Breast epithelium (tissue), 4 donors: Measurements from ENCODE around the gene TNFAIP8. TPM values are rescaled to one million over a fixed set of nuclear protein-coding genes. Genes with fewer than 3 reads are reported as not detected.

ENCODE experiments used
- DNase-seq, 2 donors: peaks; one replicate each; pipeline ENCODE4 v3.0.0-alpha.2; 2019; ENCODE audit warnings: low spot score in 2 of 2
- H3K27ac ChIP-seq, 2 donors: fragments of 200-600 bp; sonication (generic) in 1 of 2; one replicate each; pipeline ENCODE4 v1.5.1; 2016 to 2019; ENCODE audit warnings: mild to moderate bottlenecking in 1 of 2
- H3K27me3 ChIP-seq, 2 donors: fragments of 200-600 bp; sonication (generic) in 1 of 2; one replicate each; pipeline versions ENCODE4 v1.5.1 to v1.6.0; 2017 to 2019; ENCODE audit warnings: control low read depth in 1 of 2, mild to moderate bottlenecking in 1 of 2
- H3K36me3 ChIP-seq: fragments of 200-600 bp; one replicate; pipeline ENCODE4 v1.5.1; 2019
- H3K4me1 ChIP-seq, 2 donors: fragments of 200-600 bp; sonication (generic); one replicate each; pipeline ENCODE4 v1.5.1; 2016 to 2019; ENCODE audit warnings: control low read depth in 1 of 2
- H3K4me3 ChIP-seq, 3 donors: fragments of 200-600 bp; sonication (generic); 1 replicate in 2 of 3; 2 replicates in 1 of 3; pipeline ENCODE4 v1.5.1; 2016 to 2019; ENCODE audit warnings: mild to moderate bottlenecking in 3 of 3, moderate library complexity in 2 of 3
- H3K9me3 ChIP-seq, 2 donors: fragments of 200-600 bp; sonication (generic) in 1 of 2; one replicate each; pipeline ENCODE4 v1.5.1; 2016 to 2019; ENCODE audit warnings: control low read depth in 1 of 2
- POLR2A ChIP-seq: fragments of 450-650 bp; IDR thresholded peaks from one replicate; pipeline ENCODE4 v1.6.1; 2016; ENCODE audit warnings: antibody characterized with exemption, mild to moderate bottlenecking, moderate library complexity
- POLR2AphosphoS5 ChIP-seq, 3 donors: sonication (generic); formaldehyde crosslinking; IDR thresholded peaks; one replicate each; pipeline ENCODE4 v1.6.1; 2017; ENCODE audit warnings: antibody characterized with exemption in 3 of 3
- intact Hi-C: fragments of 100-400 bp; cut with DNase I; formaldehyde crosslinking; loops from one replicate; pipeline ENCODE4 v1.15.1; 2023; ENCODE audit warnings: low total_unique reads
- total RNA-seq, 3 donors: library from RNA; depleted of rRNA; stranded (reverse); fragments of >200 nt; gene quantifications; one replicate each; pipeline ENCODE4 v1.1.0, GENCODE V29; 2016
- TF ChIP-seq, protein P1 (sequence below), 3 donors: fragments of 450-650 bp; IDR thresholded peaks; one replicate each; pipeline ENCODE4 v1.5.1; 2016 to 2017; ENCODE audit warnings: antibody characterized with exemption in 3 of 3, mild to moderate bottlenecking in 3 of 3, moderate library complexity in 3 of 3

The TNFAIP8 gene
- total RNA-seq, 3 donors from 2014 or later = 35.4 to 167 (median 37.3) TPM

DNA sequence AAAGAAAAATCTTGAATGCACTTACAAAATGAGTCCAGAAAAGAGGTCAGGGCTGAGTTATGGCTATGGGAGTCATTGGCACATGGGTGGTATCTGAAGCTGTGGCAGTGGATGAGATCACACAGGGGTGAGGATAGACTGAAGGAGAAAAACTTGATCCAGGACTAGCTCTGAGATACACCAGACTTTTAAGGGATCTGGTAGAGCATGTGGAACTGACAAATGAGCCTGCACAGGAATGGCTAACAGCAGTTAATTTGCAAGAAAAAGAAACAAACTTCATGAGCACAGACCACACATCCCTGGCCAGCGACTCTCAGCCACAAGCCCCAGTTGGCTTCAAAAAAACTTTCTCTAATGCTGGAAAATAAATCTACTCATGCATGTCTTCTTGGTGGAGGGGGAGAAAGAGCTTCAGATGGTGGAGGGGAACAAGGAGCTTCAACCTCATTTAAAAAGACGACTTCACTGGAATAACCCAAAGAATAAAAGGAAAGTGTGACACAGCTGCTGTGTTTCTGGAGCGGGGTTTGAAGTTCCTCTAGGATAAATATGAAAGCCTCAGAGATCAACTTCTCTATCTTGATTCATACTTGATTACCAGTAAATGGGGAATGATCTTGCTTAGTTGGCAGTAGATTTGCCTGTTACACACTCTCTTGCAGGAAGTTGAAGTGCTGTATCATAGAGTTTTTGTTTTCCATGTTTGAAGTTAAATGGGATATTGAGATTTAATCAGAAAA lies 33.6 kb downstream of the TNFAIP8 start:
- intact Hi-C loops = loop anchor here (5.0 kb wide), 1 partner anchor 98 kb away; no protein-coding TSS in a partner anchor
- no peak overlapping the region for H3K4me3 ChIP-seq
- peaks cover 0 to 8% of the 10 kb centered on the region in 2 donors for H3K4me1 ChIP-seq
- TF ChIP-seq POLR2AphosphoS5 (IDR thresholded peaks at IDR 0.05) (no peak), POLR2A (no peak)
- TF ChIP-seq, protein P1, sequence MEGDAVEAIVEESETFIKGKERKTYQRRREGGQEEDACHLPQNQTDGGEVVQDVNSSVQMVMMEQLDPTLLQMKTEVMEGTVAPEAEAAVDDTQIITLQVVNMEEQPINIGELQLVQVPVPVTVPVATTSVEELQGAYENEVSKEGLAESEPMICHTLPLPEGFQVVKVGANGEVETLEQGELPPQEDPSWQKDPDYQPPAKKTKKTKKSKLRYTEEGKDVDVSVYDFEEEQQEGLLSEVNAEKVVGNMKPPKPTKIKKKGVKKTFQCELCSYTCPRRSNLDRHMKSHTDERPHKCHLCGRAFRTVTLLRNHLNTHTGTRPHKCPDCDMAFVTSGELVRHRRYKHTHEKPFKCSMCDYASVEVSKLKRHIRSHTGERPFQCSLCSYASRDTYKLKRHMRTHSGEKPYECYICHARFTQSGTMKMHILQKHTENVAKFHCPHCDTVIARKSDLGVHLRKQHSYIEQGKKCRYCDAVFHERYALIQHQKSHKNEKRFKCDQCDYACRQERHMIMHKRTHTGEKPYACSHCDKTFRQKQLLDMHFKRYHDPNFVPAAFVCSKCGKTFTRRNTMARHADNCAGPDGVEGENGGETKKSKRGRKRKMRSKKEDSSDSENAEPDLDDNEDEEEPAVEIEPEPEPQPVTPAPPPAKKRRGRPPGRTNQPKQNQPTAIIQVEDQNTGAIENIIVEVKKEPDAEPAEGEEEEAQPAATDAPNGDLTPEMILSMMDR (IDR thresholded peaks at IDR 0.05) = no peak
- H3K27ac ChIP-seq = no peak overlapping the region
- no peaks in the 10 kb centered on the region for H3K36me3 ChIP-seq
- H3K9me3 ChIP-seq = no peaks in the 10 kb centered on the region
- no peaks in the 10 kb centered on the region for H3K27me3 ChIP-seq
- no peak for DNase-seq

DNA sequence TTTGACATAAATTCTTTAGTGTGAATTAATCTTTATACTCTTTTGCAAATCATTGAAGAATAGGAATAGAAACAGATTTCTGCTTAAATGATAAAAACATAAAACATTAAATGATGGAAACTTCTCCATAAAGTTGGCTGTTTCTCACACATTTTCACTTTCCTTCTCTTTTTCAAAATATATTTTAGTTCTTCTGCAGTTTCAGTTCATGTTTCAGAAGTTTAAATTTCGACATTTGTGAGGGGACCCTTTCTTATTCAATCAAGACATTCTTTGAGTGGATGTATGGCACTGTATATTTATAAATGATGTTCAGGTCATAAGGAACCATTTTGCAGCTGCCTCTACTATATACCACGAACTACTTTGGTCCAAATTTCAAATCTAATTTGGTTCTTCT lies 34.6 kb downstream of the TNFAIP8 start:
- TF ChIP-seq POLR2A = no peak
- TF ChIP-seq, protein P1 (IDR thresholded peaks at IDR 0.05) = no peak
- TF ChIP-seq POLR2AphosphoS5 (IDR thresholded peaks at IDR 0.05) = no peak
- Histone ChIP-seq H3K27me3 (no peaks in the 10 kb centered on the region), H3K9me3 (no peaks in the 10 kb centered on the region), H3K27ac (no peak overlapping the region), H3K4me3 (no peak overlapping the region), H3K36me3 (no peaks in the 10 kb centered on the region), H3K4me1 (peaks cover 0 to 8% of the 10 kb centered on the region in 2 donors)
- intact Hi-C loops = no loop called here
- no peak for DNase-seq

DNA sequence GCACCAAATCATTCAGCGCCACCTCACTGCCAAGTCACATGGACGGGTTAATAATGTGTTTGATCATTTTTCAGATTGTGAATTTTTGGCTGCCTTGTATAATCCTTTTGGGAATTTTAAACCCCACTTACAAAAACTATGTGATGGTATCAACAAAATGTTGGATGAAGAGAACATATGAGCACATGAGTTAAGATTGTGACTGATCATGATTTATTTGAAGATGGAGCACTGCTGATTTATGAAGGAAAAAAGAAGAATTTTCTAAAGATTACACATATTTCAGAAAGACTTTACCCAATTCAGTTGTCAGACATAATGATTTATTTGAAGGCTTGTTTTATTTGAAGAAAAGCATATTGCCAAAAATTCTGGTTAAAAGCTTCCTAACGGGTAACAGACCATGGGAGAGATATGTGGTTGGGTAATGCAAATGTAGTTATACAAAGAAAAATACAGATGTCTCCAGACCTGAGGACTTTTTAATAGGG lies 37.4 kb downstream of the TNFAIP8 start:
- Histone ChIP-seq H3K4me3 (no peak overlapping the region), H3K27me3 (no peaks in the 10 kb centered on the region), H3K9me3 (no peaks in the 10 kb centered on the region), H3K36me3 (no peaks in the 10 kb centered on the region), H3K4me1 (peaks cover 0 to 8% of the 10 kb centered on the region in 2 donors), H3K27ac (no peak overlapping the region)
- intact Hi-C loops = no loop called here
- no peak for DNase-seq
- TF ChIP-seq, protein P1 (IDR thresholded peaks at IDR 0.05) = no peak
- TF ChIP-seq POLR2AphosphoS5 (IDR thresholded peaks at IDR 0.05) (no peak), POLR2A (no peak)

DNA sequence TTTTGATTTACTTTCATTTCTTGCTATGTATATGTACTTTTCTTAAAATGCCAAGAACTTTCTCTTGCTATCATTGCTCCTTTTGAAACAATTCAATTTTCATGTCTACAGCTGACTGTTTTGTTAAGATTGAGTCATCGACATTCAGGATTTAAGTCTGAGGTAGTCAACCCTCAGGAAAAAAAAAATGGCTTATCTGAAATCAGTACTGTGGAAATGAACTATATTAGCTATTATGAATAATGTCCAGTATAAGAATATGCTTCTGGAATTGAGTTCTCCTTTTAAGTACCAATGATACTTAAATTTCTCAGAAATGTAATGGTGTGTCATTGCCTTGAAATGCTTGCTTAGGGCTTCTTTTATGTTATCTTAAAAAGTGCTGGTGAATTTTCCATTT lies 37.9 kb downstream of the TNFAIP8 start:
- H3K36me3 ChIP-seq = no peaks in the 10 kb centered on the region
- TF ChIP-seq, protein P1 (IDR thresholded peaks at IDR 0.05) = no peak
- TF ChIP-seq POLR2AphosphoS5 (IDR thresholded peaks at IDR 0.05) = no peak
- no peak for TF ChIP-seq POLR2A
- H3K27me3 ChIP-seq = no peaks in the 10 kb centered on the region
- no peaks in the 10 kb centered on the region for H3K9me3 ChIP-seq
- H3K4me3 ChIP-seq = no peak overlapping the region
- no peak for DNase-seq
- intact Hi-C loops = no loop called here
- no peak overlapping the region for H3K27ac ChIP-seq
- peaks cover 0 to 8% of the 10 kb centered on the region in 2 donors for H3K4me1 ChIP-seq

DNA sequence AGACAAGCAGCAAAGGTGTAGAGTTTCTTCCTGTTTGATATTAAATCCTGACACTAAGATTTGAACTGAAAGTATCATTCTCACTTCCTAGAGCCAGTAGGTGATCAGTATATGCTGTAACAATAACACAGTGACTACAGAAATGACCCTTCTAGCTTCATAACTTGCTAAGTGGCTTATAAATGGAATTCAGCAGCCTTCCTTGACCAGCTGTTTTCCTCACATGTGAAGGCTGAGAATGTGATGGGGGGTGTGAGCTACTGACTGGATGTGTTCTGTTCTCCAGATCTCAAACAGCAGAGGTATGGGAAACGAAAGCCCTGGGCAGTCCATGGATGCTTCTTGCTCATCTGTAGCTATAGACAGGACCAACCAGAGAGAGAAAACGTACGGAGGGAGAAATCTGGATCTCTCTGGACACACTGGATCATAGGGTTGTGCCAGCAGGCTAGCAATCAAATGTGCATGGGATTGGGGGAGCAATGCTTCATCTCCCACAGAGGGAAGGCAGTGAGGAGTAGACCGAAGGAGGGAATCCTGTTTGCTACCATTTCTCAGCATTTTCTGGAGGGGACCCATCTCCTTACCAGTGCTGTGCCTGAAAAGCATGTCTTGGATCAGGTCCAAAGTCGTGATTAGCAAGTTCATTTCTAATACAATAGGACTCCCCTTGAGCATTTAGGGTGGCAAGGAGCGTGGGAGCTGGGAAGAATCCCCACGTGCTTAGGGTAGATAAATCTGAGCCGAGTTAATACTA lies 39.4 kb downstream of the TNFAIP8 start:
- TF ChIP-seq, protein P1 (IDR thresholded peaks at IDR 0.05) = no peak
- H3K27ac ChIP-seq = no peak overlapping the region
- DNase-seq = no peak
- H3K4me1 ChIP-seq = no peaks in the 10 kb centered on the region
- no peak overlapping the region for H3K4me3 ChIP-seq
- H3K9me3 ChIP-seq = no peaks in the 10 kb centered on the region
- no peaks in the 10 kb centered on the region for H3K27me3 ChIP-seq
- H3K36me3 ChIP-seq = no peaks in the 10 kb centered on the region
- intact Hi-C loops = no loop called here
